K562 (cell line): ENCODE data around the gene COL1A1. TPM values are rescaled to one million over a fixed set of nuclear protein-coding genes. Genes with fewer than 3 reads are reported as not detected.

Experiments used
- ATF1 ChIP-seq, 2 experiments: fragments of 450-650 bp in 1 of 2; IDR thresholded peaks; 2 replicates each; pipeline ENCODE4 v1.6.1; 2016; ENCODE audit warnings: missing compliant biosample characterization in 1 of 2, missing genetic modification characterization in 1 of 2
- BHLHE40 ChIP-seq: IDR thresholded peaks from 2 replicates; pipeline ENCODE4 v1.6.1; 2011; ENCODE audit warnings: low read length, improper control_type of control experiment
- GTF3C2 ChIP-seq: IDR thresholded peaks from 3 replicates; pipeline ENCODE4 v1.6.1; 2011; ENCODE audit warnings: borderline replicate concordance, mild to moderate bottlenecking, moderate library complexity; ENCODE audit not compliant: insufficient read length; ENCODE audit errors: extremely low read depth
- KDM1A ChIP-seq, 2 experiments: fragments of 450-650 bp; IDR thresholded peaks; 2 replicates each; pipeline ENCODE4 v1.6.1; 2016; ENCODE audit warnings: mild to moderate bottlenecking in 2 of 2
- NFIC ChIP-seq: fragments of 450-650 bp; IDR thresholded peaks from 2 replicates; pipeline ENCODE4 v1.6.1; 2017; ENCODE audit warnings: mild to moderate bottlenecking, inconsistent platforms
- NKRF ChIP-seq: fragments of 450-650 bp; IDR thresholded peaks from 2 replicates; pipeline ENCODE4 v1.6.1; 2016; ENCODE audit warnings: borderline replicate concordance
- TAF15 ChIP-seq: fragments of 200-400 bp; formaldehyde crosslinking; IDR thresholded peaks from 2 replicates; pipeline ENCODE4 v1.6.1; 2017; ENCODE audit warnings: mild to moderate bottlenecking, low read depth, low read length, moderate library complexity
- TFAP4 ChIP-seq: sonication (generic); formaldehyde crosslinking; IDR thresholded peaks from 2 replicates; pipeline ENCODE4 v1.8.0; 2022; ENCODE audit warnings: missing genetic modification reagents, mild to moderate bottlenecking, moderate library complexity, borderline replicate concordance
- ZNF124 ChIP-seq: sonication (generic); formaldehyde crosslinking; IDR thresholded peaks from 2 replicates; pipeline ENCODE4 v1.8.1; 2022; ENCODE audit warnings: missing genetic modification reagents
- ZNF175 ChIP-seq: fragments of 200-800 bp; sonication (Bioruptor generic); IDR thresholded peaks from 2 replicates; pipeline ENCODE4 v1.6.1; 2016; ENCODE audit warnings: low read depth, mild to moderate bottlenecking, missing genetic modification characterization, missing compliant biosample characterization
- ZNF717 ChIP-seq: fragments of 250-450 bp; sonication (Bioruptor Pico); IDR thresholded peaks from 2 replicates; pipeline ENCODE4 v1.5.0; 2021
- ZNF75A ChIP-seq: fragments of 450-650 bp; formaldehyde crosslinking; IDR thresholded peaks from 2 replicates; pipeline ENCODE4 v1.4.0; 2020; ENCODE audit warnings: mild to moderate bottlenecking
- polyA plus RNA-seq, 8 experiments: library from polyadenylated mRNA; depleted of rRNA in 4 of 8; stranded (reverse) in 5 of 8; unstranded in 3 of 8; fragments of >200 nt; fragmentation: Nextera tagmentation in 2 of 8; fragmentation: Illumina TruSeq in 1 of 8; extraction: Ambion mirVana in 2 of 8; extraction: Trizol in 1 of 8; gene quantifications; 2 replicates each; pipeline versions ENCODE4 v1.2.1 to v1.2.3, GENCODE V29; 2011 to 2014; ENCODE audit warnings: inconsistent platforms in 1 of 8, missing spikeins in 1 of 8
- total RNA-seq, 7 experiments: library from RNA; depleted of rRNA in 6 of 7; stranded (reverse); fragments of >200 nt in 6 of 7; fragmentation: Illumina TruSeq in 2 of 7; extraction: Trizol in 2 of 7; gene quantifications; 2 replicates each; pipeline versions ENCODE4 v1.2.1 to v1.2.3, GENCODE V29; 2011 to 2021; ENCODE audit warnings: low replicate concordance in 1 of 7
- TF ChIP-seq, protein P1 (sequence below): sonication (generic); formaldehyde crosslinking; IDR thresholded peaks from 2 replicates; pipeline ENCODE4 v1.8.0; 2022; ENCODE audit warnings: mild to moderate bottlenecking, missing genetic modification reagents

The COL1A1 gene
- total and polyA plus RNA-seq, 9 of the 15 experiments (the other 6 are each of a cell fraction or from before 2014, with no cell fraction given): 0.04 to 3.4 (median 0.18) TPM

DNA sequence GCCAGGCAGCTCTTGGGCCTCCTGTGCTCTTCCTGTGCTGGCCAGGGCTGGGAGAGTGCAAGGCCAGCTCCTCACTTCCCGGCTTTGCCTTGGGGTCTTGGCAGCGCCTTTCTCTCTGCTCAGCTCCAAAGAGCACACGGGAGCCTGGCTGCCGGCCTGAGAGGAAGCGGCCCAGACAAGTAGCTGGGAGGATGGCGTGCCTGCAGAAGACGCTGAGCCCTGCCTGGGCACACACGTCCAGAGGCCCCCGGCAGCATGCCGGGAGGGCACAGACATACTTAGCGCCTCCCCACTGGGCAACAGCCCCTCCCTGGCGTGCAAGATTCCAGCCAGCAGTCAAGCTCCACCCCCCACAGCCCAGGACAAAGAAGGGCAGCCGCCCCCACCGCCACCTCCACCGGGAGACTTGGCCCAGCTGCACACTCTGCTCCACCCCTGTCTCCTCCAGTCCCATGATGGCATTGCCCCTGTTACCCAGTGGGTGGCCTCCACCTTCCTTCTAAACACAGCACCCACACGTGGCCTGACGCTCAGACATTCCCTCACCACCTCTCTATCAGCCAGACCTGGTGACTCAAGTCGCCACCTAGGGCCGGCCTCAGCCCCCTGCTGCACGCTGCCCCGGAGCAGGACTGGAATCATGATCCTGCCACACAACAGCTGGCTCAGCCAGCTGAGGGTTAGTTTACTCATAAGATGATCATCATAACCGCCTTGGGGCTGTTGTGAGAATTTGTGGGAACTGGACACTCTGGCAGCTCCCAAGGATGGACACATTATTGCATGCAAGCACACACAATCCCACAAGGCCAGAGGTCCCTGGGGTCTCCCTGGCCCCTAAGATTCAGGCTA lies 23.2 kb downstream of the COL1A1 start (continued):
- TF ChIP-seq GTF3C2: no peak
- peak; percentile 91 for TF ChIP-seq TFAP4 (CRISPR knock-in tag)
- no peak for TF ChIP-seq TAF15
- TF ChIP-seq, protein P1, sequence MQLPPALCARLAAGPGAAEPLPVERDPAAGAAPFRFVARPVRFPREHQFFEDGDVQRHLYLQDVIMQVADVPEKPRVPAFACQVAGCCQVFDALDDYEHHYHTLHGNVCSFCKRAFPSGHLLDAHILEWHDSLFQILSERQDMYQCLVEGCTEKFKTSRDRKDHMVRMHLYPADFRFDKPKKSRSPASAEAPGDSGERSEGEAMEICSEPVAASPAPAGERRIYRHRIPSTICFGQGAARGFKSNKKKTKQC (CRISPR knock-in tag): 0 out of 2 replicates have a peak, but pooled peaks have one; percentile 63
- TF ChIP-seq ATF1 (CRISPR knock-in tag; IDR thresholded peaks at IDR 0.05): no peak
- TF ChIP-seq ATF1 (tag; IDR thresholded peaks at IDR 0.05): 0 out of 2 replicates have a peak, but pooled peaks have one; percentile 33
- TF ChIP-seq ZNF717 (CRISPR knock-in tag): no peak
- TF ChIP-seq ZNF124 (CRISPR knock-in tag): no peak
- TF ChIP-seq NFIC: no peak
- TF ChIP-seq ZNF175: no peak
- no peak for TF ChIP-seq KDM1A (IDR thresholded peaks at IDR 0.05)
- TF ChIP-seq NKRF: peak; percentile 29; the same call in 1 of the 2 replicates
- no peak for TF ChIP-seq ZNF75A (CRISPR knock-in tag)
- no peak for TF ChIP-seq BHLHE40
